ENCODE data around the gene TRIM42. TPM values are rescaled to one million over a fixed set of nuclear protein-coding genes. Genes with fewer than 3 reads are reported as not detected.

Gene TRIM42
- total and polyA plus RNA-seq, 2 donors (not counting 1 experiment from before 2014, with no cell fraction given), result not detected

DNA sequence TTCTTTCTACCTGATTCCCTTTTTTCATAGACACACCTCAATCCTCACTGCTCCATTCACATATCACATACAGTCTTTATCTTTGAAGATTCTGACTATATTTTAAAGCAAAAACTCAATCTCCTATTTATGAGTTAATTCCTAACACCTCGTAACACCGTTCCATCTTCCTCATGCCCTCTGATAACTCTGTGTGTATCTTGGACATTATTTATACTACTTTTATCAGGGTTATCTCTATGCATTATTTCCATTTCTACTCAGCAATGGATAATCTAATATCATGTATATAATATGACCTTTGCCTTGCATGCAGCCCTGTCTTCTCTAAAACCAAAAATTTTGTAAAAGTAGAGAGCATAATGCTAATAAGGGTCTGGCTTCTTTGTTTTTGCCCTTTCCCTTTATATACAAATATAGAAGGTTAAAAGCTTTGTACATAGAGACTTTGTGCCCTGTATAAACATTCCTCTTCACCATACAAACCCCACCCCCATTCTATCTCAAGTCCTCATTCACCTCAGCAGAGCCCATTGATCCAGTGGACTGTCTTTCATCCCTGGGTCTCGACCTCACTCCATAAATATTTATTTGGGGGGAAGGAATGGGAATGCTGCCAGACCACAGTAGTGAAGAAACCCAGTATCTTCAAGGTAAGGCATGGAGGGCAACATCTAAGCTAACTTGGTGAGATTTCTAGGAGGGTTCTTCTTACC, 21.8 kb downstream of the TRIM42 start:
- Histone ChIP-seq H3K4me2 (replicated peaks; ENCODE audit: low read depth, low read length, poor library complexity, severe bottlenecking) (no peak overlapping the region), H3K4me1 (ENCODE audit: control insufficient read depth in 2 of 2, insufficient read depth in 2 of 2, low read length in 2 of 2) (no peaks in the 10 kb centered on the region), H3K27me3 (replicated peaks in 1 of 4; ENCODE audit: control extremely low read depth in 1 of 4, control insufficient read depth in 3 of 4, insufficient read depth in 4 of 4, low read length in 3 of 4) (peaks cover 0 to 6% (median 0%) of the 10 kb centered on the region in 4 experiments), H3K4me3 (ENCODE audit: control extremely low read depth in 1 of 5, extremely low read depth in 1 of 5, insufficient read depth in 1 of 5, low read depth in 2 of 5, low read length in 4 of 5) (no peak overlapping the region), H3K9ac (ENCODE audit: low read length) (no peak overlapping the region), H2AFZ (ENCODE audit: insufficient read depth, low read depth, low read length, poor library complexity, severe bottlenecking) (no peak overlapping the region), H3K36me3 (replicated peaks in 1 of 2; ENCODE audit: control extremely low read depth in 1 of 2, control insufficient read depth in 1 of 2, extremely low read depth in 1 of 2, insufficient read depth in 2 of 2, low read length in 1 of 2) (no peaks in the 10 kb centered on the region), H3K27ac (ENCODE audit: low read length in 2 of 2) (no peak overlapping the region), H3K79me2 (ENCODE audit: control insufficient read depth, insufficient read depth, low read length) (no peaks in the 10 kb centered on the region), H4K20me1 (ENCODE audit: control insufficient read depth, insufficient read depth, low read length, poor library complexity, severe bottlenecking) (no peaks in the 10 kb centered on the region), H3K9me3 (ENCODE audit: control extremely low read depth in 1 of 3, control insufficient read depth in 2 of 3, insufficient read depth in 1 of 3, low read length in 2 of 3) (no peaks in the 10 kb centered on the region)
- CTCF ChIA-PET, result no interaction called here
- intact Hi-C loops (cut with micrococcal nuclease), result no loop called here
- POLR2A ChIA-PET, result no interaction called here
- Mint-ChIP-seq H3K4me3 (no peak overlapping the region), H3K27ac (no peak overlapping the region), H3K27me3 (peaks cover 14% of the 10 kb centered on the region), H3K9me3 (ENCODE audit: insufficient read depth) (no peaks in the 10 kb centered on the region), H3K4me1 (no peaks in the 10 kb centered on the region)
- ATAC-seq (ENCODE audit: low read depth) (no peak), DNase-seq (no peak)
- TF ChIP-seq, protein P1, sequence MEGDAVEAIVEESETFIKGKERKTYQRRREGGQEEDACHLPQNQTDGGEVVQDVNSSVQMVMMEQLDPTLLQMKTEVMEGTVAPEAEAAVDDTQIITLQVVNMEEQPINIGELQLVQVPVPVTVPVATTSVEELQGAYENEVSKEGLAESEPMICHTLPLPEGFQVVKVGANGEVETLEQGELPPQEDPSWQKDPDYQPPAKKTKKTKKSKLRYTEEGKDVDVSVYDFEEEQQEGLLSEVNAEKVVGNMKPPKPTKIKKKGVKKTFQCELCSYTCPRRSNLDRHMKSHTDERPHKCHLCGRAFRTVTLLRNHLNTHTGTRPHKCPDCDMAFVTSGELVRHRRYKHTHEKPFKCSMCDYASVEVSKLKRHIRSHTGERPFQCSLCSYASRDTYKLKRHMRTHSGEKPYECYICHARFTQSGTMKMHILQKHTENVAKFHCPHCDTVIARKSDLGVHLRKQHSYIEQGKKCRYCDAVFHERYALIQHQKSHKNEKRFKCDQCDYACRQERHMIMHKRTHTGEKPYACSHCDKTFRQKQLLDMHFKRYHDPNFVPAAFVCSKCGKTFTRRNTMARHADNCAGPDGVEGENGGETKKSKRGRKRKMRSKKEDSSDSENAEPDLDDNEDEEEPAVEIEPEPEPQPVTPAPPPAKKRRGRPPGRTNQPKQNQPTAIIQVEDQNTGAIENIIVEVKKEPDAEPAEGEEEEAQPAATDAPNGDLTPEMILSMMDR (IDR thresholded peaks at IDR 0.05), result no peak
- TF ChIP-seq EZH2 (IDR thresholded peaks at IDR 0.05; ENCODE audit: borderline replicate concordance, insufficient read depth, low read depth, low read length, poor library complexity, severe bottlenecking), result no peak
- no CpG with 5 or more reads among the region's 3 CpGs for WGBS (ENCODE audit: insufficient coverage)

DNA sequence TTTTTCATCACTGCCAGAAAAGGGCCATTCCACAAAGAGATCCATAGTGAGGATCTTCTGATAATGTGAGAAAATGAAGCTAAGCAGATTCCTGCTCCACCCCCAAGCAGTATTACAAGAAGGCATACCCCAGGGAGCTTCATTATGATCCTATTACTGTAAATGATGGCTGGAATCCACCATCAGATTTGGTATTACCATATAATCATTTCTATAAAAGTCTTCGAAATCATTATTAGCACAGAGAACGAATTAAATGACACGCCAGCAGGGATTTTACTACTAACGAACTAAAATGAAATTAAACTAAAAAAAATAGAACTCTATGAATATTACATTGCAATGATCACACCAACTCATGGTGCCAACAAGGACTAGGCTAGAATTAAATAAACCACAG, 24.4 kb downstream of the TRIM42 start:
- Histone ChIP-seq H3K4me3 (ENCODE audit: control extremely low read depth in 1 of 5, extremely low read depth in 1 of 5, insufficient read depth in 1 of 5, low read depth in 2 of 5, low read length in 4 of 5) (no peak overlapping the region), H3K36me3 (replicated peaks in 1 of 2; ENCODE audit: control extremely low read depth in 1 of 2, control insufficient read depth in 1 of 2, extremely low read depth in 1 of 2, insufficient read depth in 2 of 2, low read length in 1 of 2) (no peaks in the 10 kb centered on the region), H4K20me1 (ENCODE audit: control insufficient read depth, insufficient read depth, low read length, poor library complexity, severe bottlenecking) (no peaks in the 10 kb centered on the region), H3K9ac (ENCODE audit: low read length) (no peak overlapping the region), H3K27ac (ENCODE audit: low read length in 2 of 2) (no peak overlapping the region), H3K79me2 (ENCODE audit: control insufficient read depth, insufficient read depth, low read length) (no peaks in the 10 kb centered on the region), H3K27me3 (replicated peaks in 1 of 4; ENCODE audit: control extremely low read depth in 1 of 4, control insufficient read depth in 3 of 4, insufficient read depth in 4 of 4, low read length in 3 of 4) (peaks cover 0 to 8% (median 0%) of the 10 kb centered on the region in 4 experiments), H3K4me1 (ENCODE audit: control insufficient read depth in 2 of 2, insufficient read depth in 2 of 2, low read length in 2 of 2) (no peaks in the 10 kb centered on the region), H3K9me3 (ENCODE audit: control extremely low read depth in 1 of 3, control insufficient read depth in 2 of 3, insufficient read depth in 1 of 3, low read length in 2 of 3) (peaks cover 0 to 8% (median 0%) of the 10 kb centered on the region in 3 donors), H3K4me2 (replicated peaks; ENCODE audit: low read depth, low read length, poor library complexity, severe bottlenecking) (no peak overlapping the region), H2AFZ (ENCODE audit: insufficient read depth, low read depth, low read length, poor library complexity, severe bottlenecking) (no peak overlapping the region)
- ChIA-PET POLR2A (no interaction called here), CTCF (no interaction called here)
- ATAC-seq (ENCODE audit: low read depth) (no peak), DNase-seq (no peak)
- TF ChIP-seq EZH2 (IDR thresholded peaks at IDR 0.05; ENCODE audit: borderline replicate concordance, insufficient read depth, low read depth, low read length, poor library complexity, severe bottlenecking), result no peak
- TF ChIP-seq, protein P1 (IDR thresholded peaks at IDR 0.05), result no peak
- intact Hi-C loops (cut with micrococcal nuclease), result no loop called here
- Mint-ChIP-seq H3K4me1 (no peaks in the 10 kb centered on the region), H3K9me3 (ENCODE audit: insufficient read depth) (no peaks in the 10 kb centered on the region), H3K4me3 (no peak overlapping the region), H3K27ac (no peak overlapping the region), H3K27me3 (peaks cover 14% of the 10 kb centered on the region)
- no CpG with 5 or more reads among the region's 4 CpGs for WGBS (ENCODE audit: insufficient coverage)

Data from B cell (primary cell).